ENCODE data around the gene SULF2. TPM values are rescaled to one million over a fixed set of nuclear protein-coding genes. Genes with fewer than 3 reads are reported as not detected.

The SULF2 gene
- total RNA-seq, 1 donor from 2014 or later, result 0.20 TPM

DNA sequence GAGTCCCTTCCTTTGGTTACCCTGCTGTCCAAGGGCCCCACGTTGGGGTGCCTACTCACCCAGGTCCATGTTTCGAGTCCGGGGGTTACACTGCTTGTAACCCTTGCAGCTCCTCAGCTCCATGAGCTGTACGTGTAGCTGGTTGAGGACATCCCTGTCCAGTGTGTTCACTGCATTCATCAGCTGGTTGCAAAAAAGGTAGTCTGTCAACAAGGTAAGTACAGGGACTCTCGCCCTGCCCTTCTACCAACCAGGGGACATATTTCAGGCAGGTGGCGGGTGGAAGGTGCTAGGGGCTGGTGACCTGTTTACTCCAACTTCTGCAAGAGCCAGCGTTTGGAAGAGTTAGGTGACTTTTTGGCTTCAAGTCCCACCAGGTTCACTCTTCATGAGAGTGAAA, 123.6 kb downstream of the SULF2 start:
- intact Hi-C loops (cut with micrococcal nuclease), result no loop called here

DNA sequence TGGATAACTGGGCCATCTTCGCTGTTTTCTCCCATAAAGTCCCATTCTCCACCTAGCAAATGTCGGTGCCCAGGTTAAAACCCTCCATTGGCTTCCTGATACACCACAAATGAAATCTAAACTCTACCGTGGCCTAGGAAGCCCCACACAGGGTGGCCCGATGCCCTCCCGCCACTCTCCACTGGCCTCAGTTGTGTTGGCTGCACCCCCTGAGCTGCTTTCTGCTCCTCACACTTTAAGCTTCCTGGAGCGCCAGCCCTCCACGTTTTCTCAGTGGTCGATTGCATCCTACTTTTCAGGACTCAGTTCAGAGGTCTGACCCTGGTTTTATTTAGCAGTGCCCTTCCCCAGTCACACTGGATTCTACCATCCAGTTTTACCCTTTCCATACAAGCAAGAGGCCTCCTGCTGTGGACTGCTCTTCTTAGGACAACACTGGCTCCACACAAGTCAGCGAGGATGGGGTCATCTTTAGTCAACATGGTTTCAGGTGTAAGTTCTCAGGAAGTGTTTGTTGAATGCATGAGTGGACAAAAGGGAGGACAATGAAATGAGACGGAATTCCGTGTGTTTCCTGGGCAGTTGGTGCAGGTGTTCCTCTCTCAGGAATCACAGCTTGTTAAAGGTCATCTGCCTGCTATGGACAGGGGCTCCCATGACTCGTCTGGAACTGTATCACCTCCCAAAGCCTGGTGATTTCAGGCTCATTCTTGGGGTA, 124.1 kb downstream of the SULF2 start:
- H3K9me3 Mint-ChIP-seq, result no peaks in the 10 kb centered on the region
- H3K27ac Mint-ChIP-seq, result peak overlapping the region; percentile 11
- TF ChIP-seq, protein P1, sequence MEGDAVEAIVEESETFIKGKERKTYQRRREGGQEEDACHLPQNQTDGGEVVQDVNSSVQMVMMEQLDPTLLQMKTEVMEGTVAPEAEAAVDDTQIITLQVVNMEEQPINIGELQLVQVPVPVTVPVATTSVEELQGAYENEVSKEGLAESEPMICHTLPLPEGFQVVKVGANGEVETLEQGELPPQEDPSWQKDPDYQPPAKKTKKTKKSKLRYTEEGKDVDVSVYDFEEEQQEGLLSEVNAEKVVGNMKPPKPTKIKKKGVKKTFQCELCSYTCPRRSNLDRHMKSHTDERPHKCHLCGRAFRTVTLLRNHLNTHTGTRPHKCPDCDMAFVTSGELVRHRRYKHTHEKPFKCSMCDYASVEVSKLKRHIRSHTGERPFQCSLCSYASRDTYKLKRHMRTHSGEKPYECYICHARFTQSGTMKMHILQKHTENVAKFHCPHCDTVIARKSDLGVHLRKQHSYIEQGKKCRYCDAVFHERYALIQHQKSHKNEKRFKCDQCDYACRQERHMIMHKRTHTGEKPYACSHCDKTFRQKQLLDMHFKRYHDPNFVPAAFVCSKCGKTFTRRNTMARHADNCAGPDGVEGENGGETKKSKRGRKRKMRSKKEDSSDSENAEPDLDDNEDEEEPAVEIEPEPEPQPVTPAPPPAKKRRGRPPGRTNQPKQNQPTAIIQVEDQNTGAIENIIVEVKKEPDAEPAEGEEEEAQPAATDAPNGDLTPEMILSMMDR (IDR thresholded peaks at IDR 0.05), result no peak
- H3K27me3 Mint-ChIP-seq, result no peaks in the 10 kb centered on the region
- ChIA-PET CTCF (interaction anchor here (0.9 to 2.0 kb wide), 6 partner anchors 125 to 960 kb away, joined by 3 to 10 read pairs (median 4); no protein-coding TSS in a partner anchor), POLR2A (interaction anchor here (0.6 kb wide), 1 partner anchor 216 kb away, joined by 3 read pairs; no protein-coding TSS in a partner anchor)
- ATAC-seq (ENCODE audit: low read depth) (no peak), DNase-seq (no peak)
- intact Hi-C loops (cut with micrococcal nuclease), result no loop called here
- peaks cover 6% of the 10 kb centered on the region for H3K4me1 Mint-ChIP-seq
- no peak overlapping the region for H3K4me3 Mint-ChIP-seq
- peaks cover 59% of the 10 kb centered on the region for H3K36me3 Mint-ChIP-seq (ENCODE audit: low read depth)

More for the DNA sequence above, 123.6 kb downstream of the SULF2 start:
- H3K27ac Mint-ChIP-seq, result no peak overlapping the region
- H3K27me3 Mint-ChIP-seq, result no peaks in the 10 kb centered on the region
- DNase-seq, result no peak
- TF ChIP-seq, protein P1 (IDR thresholded peaks at IDR 0.05), result no peak
- H3K9me3 Mint-ChIP-seq, result no peaks in the 10 kb centered on the region
- H3K4me1 Mint-ChIP-seq, result peaks cover 4% of the 10 kb centered on the region
- ChIA-PET POLR2A (interaction anchor here (0.6 kb wide), 1 partner anchor 216 kb away, joined by 3 read pairs; no protein-coding TSS in a partner anchor), CTCF (interaction anchor here (0.9 to 2.0 kb wide), 3 partner anchors 301 to 959 kb away, joined by 3 to 10 read pairs (median 4); no protein-coding TSS in a partner anchor)
- no peak overlapping the region for H3K4me3 Mint-ChIP-seq
- peaks cover 53% of the 10 kb centered on the region for H3K36me3 Mint-ChIP-seq (ENCODE audit: low read depth)
- ATAC-seq (ENCODE audit: low read depth), result no peak

DNA sequence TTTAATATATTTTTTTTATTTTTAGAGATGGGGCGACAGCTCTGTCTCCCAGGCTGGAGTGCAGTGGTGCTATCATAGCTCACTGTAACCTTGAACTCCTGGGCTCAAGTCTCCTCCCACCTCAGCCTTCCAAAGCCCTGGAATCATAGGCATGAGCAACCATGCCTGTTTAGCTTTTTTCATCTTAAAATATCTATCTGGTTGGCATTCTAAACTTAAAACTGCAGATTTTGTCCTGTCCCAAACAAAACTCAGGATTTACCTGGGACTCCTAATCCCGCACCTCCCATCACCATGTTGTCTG, 124.7 kb downstream of the SULF2 start:
- Mint-ChIP-seq H3K36me3 (ENCODE audit: low read depth) (peaks cover 62% of the 10 kb centered on the region), H3K4me3 (no peak overlapping the region), H3K27me3 (no peaks in the 10 kb centered on the region), H3K27ac (no peak overlapping the region), H3K9me3 (no peaks in the 10 kb centered on the region), H3K4me1 (peaks cover 7% of the 10 kb centered on the region)
- ATAC-seq (ENCODE audit: low read depth), result no peak
- CTCF ChIA-PET, result interaction anchor here (0.9 to 1.2 kb wide), 3 partner anchors 126 to 960 kb away, joined by 3 to 4 read pairs (median 3); no protein-coding TSS in a partner anchor
- TF ChIP-seq, protein P1 (IDR thresholded peaks at IDR 0.05), result no peak
- no peak for DNase-seq
- POLR2A ChIA-PET, result no interaction called here
- intact Hi-C loops (cut with micrococcal nuclease), result no loop called here

DNA sequence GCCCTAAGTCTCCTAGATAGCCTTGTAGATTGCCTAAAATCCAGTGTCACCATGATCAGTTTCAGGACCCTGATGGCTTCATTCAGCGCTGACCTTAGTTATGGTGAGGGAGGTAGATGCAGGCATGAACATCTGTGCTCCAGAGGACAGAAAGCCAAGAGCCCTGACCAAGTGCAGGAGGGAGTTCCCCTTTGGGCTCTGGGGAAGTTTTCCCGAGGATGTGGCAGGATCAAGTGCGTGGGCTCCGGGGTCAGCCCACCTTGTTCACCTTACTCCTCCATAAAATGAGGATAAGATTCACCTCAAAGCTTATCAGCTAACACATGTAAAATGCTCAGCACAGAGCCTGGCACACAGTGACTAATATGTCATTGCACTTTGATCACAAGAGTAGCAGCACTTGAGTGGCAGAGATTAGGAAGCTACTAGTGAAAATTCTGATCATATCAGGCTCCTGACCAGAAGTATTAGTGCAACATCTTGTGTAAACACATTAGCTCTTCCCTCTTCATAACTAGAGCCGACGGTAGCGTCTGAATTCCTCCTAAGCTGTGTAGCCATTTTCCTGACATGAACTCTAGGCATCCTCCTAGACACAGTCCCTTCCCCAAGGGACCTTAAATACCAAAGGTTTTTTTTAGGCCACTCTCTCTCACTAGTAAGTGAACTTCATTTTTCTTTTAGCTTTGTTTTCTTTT, 125.2 kb downstream of the SULF2 start:
- ChIA-PET CTCF (interaction anchor here (0.9 to 1.2 kb wide), 3 partner anchors 127 to 961 kb away, joined by 3 to 4 read pairs (median 3); no protein-coding TSS in a partner anchor), POLR2A (no interaction called here)
- Mint-ChIP-seq H3K9me3 (no peaks in the 10 kb centered on the region), H3K27ac (no peak overlapping the region), H3K4me1 (peaks cover 7% of the 10 kb centered on the region), H3K4me3 (no peak overlapping the region), H3K27me3 (no peaks in the 10 kb centered on the region), H3K36me3 (ENCODE audit: low read depth) (peaks cover 67% of the 10 kb centered on the region)
- ATAC-seq (ENCODE audit: low read depth) (no peak), DNase-seq (no peak)
- intact Hi-C loops (cut with micrococcal nuclease), result no loop called here
- TF ChIP-seq, protein P1 (IDR thresholded peaks at IDR 0.05), result no peak

- ChIA-PET POLR2A (interaction anchor here (0.6 kb wide), 1 partner anchor 1177 kb away, joined by 3 read pairs; no protein-coding TSS in a partner anchor), CTCF (no interaction called here)
- Mint-ChIP-seq H3K4me1 (peaks cover 2% of the 10 kb centered on the region), H3K4me3 (no peak overlapping the region), H3K27me3 (no peaks in the 10 kb centered on the region), H3K9me3 (no peaks in the 10 kb centered on the region), H3K36me3 (ENCODE audit: low read depth) (peaks cover 90% of the 10 kb centered on the region), H3K27ac (no peak overlapping the region)
- intact Hi-C loops (cut with micrococcal nuclease), result no loop called here
- ATAC-seq (ENCODE audit: low read depth) (no peak), DNase-seq (no peak)
- TF ChIP-seq, protein P1 (IDR thresholded peaks at IDR 0.05), result no peak
Observed at GRCh38 chr20:47656318-47656717, 129.0 kb downstream of the SULF2 start.
